KBM-7 (cell line): ENCODE results near the gene DNAJB13.

Source experiments
- DNase-seq: peaks from one replicate; pipeline ENCODE4 v3.0.0-alpha.2; 2015
- in situ Hi-C: fragments of 300-500 bp; cut with MboI; formaldehyde crosslinking; loops from 2 replicates; pipeline ENCODE4 v1.14.3; 2020; ENCODE audit warnings: low sequenced_read_pairs, low pct_unique_long_range_greater_than_20kb, mixed read lengths

The DNAJB13 gene

GRCh38 chr11:74009230-74009547 is 58.4 kb downstream of the DNAJB13 start:
- in situ Hi-C loops = no loop called here
- DNase-seq = no peak

DNA sequence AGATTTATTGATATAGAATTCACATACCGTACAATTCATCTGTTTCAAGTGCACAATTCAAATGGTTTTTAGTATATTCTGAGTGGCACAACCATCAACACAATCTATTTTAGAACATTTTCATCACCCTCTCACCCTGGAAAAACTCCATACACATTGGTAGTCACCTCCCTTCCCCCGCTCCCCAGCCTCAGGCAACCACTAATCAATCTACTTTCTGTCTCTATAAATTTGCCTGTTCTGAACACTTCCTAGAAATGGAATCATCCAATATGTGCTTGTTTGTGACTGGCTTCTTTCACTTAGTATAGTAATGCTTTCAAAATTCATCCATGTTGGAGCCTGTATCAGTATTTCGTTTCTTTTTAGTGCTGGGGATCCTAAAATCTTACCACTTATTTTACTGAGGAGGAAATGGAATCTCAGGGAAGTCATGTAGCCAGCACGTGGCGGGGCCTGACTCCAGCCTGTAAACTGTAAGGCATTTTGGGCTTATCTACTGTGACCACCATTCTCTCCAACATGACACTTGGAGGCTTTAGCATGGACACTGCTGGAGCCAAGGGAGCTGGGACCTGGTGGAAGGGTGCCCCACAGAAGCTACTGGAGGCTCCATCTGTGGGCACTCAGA is 59.0 kb downstream of the DNAJB13 start:
- no peak for DNase-seq
- in situ Hi-C loops = no loop called here

DNA sequence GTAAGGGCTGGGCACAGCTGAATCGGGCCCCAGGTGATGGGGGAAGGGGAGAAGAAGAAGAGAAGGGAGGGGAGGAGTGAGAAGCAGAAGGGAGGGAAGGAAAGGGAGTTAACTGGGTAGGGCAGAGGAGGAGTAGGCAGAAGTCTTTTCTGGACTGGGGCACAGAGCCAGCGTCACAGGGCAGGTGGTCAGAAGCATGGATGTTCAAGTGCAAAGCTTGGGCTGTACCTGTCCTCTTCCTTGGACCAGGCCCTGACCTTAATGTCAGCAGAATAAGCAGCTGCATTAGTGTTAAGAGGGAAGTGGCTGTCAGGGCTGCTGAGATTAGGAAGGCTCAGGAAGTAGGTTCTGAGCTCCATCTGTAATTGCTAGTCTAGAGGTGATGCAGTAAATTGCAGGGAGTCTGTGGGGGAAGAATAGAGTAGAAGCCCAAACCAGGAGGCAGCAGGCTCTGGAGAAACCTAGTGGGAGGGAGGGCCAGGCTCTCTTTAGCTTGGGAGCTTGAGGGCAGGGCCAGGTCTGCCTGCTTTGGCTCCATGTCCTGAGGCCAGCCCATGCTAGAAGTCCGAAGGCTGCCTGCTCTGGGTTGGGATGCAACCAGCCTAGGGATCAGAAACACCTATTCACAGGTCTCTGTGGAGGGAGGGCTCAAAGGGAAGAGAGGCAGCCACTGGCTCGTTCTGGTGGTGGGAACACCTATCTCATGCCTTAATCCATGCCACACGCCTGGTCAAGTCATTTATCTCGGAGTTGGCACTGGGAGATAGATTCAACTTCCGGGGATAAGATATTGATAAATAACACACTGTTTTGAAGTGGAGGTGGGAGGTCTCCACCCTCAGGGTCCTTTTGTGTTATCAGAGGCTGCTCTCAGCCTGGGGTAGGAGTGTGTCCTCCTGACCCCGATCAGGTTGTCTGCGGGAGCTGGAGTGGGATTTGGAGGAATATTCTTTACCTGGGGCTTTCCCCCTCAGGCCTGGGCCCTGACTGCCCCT is 59.8 kb downstream of the DNAJB13 start:
- peak; percentile 45 for DNase-seq

DNA sequence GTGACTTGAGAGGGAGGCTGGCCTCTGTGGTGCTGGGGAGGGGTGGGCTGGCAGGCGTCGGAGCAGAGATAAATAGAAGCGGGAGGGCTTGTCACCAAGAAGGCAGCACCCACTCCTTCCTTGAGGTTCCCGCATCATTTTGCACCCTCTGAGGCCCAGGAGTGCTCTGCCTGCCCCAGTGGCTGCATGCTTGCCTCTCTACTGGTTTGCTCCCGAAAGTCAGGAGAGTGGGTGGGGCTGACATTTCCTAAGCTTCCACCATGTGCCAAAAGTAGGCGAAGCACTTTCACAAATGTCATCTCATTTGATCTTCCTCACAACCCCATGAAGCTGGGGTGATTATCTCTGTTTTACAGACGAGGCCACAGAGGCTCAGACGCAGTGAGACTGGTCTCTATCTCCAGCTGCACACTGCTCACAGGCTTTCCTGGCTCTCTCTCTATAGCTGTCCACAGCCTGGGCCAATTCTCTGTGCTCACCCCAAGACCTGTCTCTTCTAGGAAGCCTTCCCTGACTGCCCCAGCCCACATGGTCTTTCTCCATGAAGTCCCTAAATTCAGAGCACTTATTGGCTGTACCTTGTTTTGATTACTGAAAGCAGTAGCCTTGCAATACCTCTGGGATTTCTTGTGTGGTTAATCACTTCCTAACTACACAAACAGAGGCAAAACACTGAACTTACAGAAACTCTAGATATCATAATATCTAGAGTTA is 60.7 kb downstream of the DNAJB13 start:
- DNase-seq = no peak
- in situ Hi-C loops = no loop called here

More for the DNA sequence above, 59.8 kb downstream of the DNAJB13 start:
- in situ Hi-C loops = no loop called here

GRCh38 chr11:74012074-74012809 is 61.4 kb downstream of the DNAJB13 start:
- in situ Hi-C loops = no loop called here

DNA sequence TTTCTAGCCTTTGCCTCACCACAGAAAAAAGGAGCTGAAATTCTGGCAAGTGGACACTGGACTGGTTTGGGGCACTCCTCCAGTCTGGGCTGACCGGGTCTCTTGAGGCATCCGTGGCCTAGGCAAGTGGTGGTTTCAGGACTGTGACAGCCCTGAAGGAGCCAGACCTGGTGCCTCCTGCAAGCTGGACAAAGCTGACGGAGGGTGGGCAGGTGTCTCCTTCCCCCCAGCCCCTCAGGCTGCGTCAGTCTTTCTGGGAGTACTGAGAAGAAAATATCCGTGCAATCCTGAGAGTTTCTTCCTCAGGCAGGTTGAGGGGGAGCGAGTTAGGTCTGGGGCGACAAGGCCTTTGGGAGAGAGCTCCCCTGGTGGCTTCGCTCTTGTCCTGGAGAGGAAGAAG is 62.3 kb downstream of the DNAJB13 start:
- in situ Hi-C loops = no loop called here
- DNase-seq = no peak

More at GRCh38 chr11:74012074-74012809, 61.4 kb downstream of the DNAJB13 start:
- no peak for DNase-seq

GRCh38 chr11:74014880-74015279 is 64.1 kb downstream of the DNAJB13 start:
- no peak for DNase-seq
- in situ Hi-C loops = no loop called here

- no peak for DNase-seq
- in situ Hi-C loops = no loop called here
Observed at GRCh38 chr11:74015919-74016684, 65.3 kb downstream of the DNAJB13 start.

- DNase-seq = no peak
- in situ Hi-C loops = no loop called here
Observed at GRCh38 chr11:74017631-74018030, 66.8 kb downstream of the DNAJB13 start.

DNA sequence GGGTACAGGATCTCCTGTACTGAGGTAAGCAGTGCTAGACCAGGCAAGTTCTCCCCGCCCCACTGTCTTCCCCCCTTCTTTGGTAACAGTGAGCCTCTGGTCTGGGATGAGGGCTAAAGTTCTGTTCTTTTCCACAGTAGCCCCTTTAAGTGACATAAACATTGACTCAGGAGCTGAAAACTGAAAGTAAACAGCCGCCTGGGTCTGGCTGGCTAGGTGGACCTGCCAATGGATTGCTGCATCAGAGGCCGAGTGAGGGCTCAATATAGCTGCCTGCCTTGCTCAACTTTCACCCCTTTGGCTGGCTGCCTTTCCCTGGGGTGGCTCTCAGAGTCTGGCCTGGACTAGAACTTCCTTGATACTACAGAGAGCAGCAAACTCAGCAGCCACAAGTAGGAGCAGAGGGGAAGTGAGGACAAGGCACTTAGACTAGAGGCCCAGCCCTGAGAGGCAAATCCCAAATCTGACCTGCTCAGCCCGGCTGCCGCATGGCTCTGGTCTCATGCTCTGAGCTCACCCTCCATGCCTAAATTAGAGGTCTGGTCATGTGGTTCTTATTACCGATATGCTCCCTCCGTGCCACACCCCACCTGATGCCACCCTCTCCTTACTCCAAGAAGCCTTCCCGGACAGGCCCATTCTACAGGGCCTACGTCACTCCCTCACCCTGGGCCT is 67.6 kb downstream of the DNAJB13 start:
- no peak for DNase-seq
- in situ Hi-C loops = no loop called here

DNA sequence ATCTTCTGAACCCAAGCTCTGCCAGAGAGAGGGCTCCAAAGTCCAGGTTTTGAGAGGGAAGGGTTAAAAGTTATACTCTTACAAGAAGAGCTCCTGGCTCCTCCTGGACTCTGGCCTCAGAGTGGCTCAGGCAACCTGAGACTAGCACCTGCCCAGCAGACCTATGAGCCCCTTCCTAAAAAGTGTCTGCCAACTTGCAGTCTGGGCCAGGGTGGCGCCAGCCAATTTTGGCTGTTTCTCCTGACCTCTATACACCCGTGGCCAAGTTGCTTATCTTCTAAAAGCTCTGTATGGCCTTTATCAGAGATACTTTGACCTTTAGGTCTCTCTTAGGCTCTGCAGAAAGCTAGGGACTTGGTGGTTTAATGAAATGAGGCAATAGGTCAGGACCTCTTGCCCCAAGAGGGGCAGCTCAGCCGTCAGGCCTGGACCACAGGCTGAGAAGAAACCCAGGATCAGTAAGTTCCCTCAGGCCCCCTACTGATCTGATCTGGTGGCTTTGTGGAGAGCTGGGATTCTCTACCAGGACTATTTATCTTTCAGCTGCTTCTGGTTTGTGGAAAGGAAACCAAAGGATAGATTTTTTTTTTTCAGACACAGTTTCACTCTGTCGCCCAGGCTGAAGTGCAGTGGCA is 68.4 kb downstream of the DNAJB13 start:
- in situ Hi-C loops = no loop called here
- no peak for DNase-seq

- no peak for DNase-seq
- in situ Hi-C loops = no loop called here
Observed at GRCh38 chr11:74019860-74020259, 69.0 kb downstream of the DNAJB13 start.
